Measurements from ENCODE around the gene SYCE1L. TPM values are rescaled to one million over a fixed set of nuclear protein-coding genes. Genes with fewer than 3 reads are reported as not detected.

Gene SYCE1L
- total and polyA plus RNA-seq, 4 donors: 0.51 to 0.69 TPM; not detected in 2

DNA sequence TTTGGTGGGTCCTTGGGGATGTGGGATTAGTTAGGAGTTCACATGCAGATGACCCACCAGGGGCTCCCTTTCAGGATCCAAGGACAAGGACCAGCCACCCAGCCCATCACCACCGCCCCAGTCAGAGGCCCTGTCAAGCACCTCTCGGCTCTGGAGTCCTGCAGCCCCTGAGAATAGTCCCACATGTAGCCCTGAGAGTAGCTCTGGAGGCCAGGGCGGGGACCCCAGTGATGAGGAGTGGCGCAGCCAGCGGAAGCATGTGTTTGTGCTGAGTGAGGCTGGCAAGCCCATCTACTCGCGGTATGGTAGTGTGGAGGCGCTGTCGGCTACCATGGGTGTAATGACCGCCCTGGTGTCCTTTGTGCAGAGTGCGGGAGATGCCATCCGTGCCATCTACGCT, 5.8 kb upstream of the SYCE1L start:
- DNase-seq (ENCODE audit: low spot score): no peak
- Histone ChIP-seq H3K36me3 (ENCODE audit: control insufficient read depth in 4 of 4, insufficient read depth in 3 of 4, low read depth in 1 of 4, low read length in 3 of 4) (peaks cover 18 to 45% (median 29%) of the 10 kb centered on the region in 4 donors), H3K9ac (ENCODE audit: low read depth in 1 of 2, low read length in 2 of 2) (no peak overlapping the region), H3K4me1 (ENCODE audit: control insufficient read depth in 4 of 4, insufficient read depth in 4 of 4, low read length in 3 of 4) (peaks cover 0 to 9% (median 5%) of the 10 kb centered on the region in 4 donors), H3K9me3 (ENCODE audit: control insufficient read depth in 4 of 4, low read length in 3 of 4) (no peaks in the 10 kb centered on the region), H3K4me3 (ENCODE audit: low read depth in 1 of 3, low read length in 3 of 3) (no peak overlapping the region), H3K27ac (ENCODE audit: low read depth in 1 of 2, low read length in 2 of 2) (no peak overlapping the region), H3K27me3 (ENCODE audit: control insufficient read depth in 4 of 4, insufficient read depth in 4 of 4, low read length in 3 of 4) (no peaks in the 10 kb centered on the region)
- TF ChIP-seq, protein P1, sequence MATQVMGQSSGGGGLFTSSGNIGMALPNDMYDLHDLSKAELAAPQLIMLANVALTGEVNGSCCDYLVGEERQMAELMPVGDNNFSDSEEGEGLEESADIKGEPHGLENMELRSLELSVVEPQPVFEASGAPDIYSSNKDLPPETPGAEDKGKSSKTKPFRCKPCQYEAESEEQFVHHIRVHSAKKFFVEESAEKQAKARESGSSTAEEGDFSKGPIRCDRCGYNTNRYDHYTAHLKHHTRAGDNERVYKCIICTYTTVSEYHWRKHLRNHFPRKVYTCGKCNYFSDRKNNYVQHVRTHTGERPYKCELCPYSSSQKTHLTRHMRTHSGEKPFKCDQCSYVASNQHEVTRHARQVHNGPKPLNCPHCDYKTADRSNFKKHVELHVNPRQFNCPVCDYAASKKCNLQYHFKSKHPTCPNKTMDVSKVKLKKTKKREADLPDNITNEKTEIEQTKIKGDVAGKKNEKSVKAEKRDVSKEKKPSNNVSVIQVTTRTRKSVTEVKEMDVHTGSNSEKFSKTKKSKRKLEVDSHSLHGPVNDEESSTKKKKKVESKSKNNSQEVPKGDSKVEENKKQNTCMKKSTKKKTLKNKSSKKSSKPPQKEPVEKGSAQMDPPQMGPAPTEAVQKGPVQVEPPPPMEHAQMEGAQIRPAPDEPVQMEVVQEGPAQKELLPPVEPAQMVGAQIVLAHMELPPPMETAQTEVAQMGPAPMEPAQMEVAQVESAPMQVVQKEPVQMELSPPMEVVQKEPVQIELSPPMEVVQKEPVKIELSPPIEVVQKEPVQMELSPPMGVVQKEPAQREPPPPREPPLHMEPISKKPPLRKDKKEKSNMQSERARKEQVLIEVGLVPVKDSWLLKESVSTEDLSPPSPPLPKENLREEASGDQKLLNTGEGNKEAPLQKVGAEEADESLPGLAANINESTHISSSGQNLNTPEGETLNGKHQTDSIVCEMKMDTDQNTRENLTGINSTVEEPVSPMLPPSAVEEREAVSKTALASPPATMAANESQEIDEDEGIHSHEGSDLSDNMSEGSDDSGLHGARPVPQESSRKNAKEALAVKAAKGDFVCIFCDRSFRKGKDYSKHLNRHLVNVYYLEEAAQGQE (IDR thresholded peaks at IDR 0.05): no peak
- TF ChIP-seq, protein P2, sequence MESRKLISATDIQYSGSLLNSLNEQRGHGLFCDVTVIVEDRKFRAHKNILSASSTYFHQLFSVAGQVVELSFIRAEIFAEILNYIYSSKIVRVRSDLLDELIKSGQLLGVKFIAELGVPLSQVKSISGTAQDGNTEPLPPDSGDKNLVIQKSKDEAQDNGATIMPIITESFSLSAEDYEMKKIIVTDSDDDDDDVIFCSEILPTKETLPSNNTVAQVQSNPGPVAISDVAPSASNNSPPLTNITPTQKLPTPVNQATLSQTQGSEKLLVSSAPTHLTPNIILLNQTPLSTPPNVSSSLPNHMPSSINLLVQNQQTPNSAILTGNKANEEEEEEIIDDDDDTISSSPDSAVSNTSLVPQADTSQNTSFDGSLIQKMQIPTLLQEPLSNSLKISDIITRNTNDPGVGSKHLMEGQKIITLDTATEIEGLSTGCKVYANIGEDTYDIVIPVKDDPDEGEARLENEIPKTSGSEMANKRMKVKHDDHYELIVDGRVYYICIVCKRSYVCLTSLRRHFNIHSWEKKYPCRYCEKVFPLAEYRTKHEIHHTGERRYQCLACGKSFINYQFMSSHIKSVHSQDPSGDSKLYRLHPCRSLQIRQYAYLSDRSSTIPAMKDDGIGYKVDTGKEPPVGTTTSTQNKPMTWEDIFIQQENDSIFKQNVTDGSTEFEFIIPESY (IDR thresholded peaks at IDR 0.05): no peak
- TF ChIP-seq HNF4A (conservative IDR thresholded peaks at IDR 0.05) (no peak), FOXA2 (IDR thresholded peaks at IDR 0.05) (no peak), EGR1 (IDR thresholded peaks at IDR 0.05; ENCODE audit: low read depth in 2 of 2) (no peak)
- TF ChIP-seq, protein P3, sequence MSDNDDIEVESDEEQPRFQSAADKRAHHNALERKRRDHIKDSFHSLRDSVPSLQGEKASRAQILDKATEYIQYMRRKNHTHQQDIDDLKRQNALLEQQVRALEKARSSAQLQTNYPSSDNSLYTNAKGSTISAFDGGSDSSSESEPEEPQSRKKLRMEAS (IDR thresholded peaks at IDR 0.05): no peak
- 99% methylated on average over 13 of the region's 13 CpGs for WGBS

DNA sequence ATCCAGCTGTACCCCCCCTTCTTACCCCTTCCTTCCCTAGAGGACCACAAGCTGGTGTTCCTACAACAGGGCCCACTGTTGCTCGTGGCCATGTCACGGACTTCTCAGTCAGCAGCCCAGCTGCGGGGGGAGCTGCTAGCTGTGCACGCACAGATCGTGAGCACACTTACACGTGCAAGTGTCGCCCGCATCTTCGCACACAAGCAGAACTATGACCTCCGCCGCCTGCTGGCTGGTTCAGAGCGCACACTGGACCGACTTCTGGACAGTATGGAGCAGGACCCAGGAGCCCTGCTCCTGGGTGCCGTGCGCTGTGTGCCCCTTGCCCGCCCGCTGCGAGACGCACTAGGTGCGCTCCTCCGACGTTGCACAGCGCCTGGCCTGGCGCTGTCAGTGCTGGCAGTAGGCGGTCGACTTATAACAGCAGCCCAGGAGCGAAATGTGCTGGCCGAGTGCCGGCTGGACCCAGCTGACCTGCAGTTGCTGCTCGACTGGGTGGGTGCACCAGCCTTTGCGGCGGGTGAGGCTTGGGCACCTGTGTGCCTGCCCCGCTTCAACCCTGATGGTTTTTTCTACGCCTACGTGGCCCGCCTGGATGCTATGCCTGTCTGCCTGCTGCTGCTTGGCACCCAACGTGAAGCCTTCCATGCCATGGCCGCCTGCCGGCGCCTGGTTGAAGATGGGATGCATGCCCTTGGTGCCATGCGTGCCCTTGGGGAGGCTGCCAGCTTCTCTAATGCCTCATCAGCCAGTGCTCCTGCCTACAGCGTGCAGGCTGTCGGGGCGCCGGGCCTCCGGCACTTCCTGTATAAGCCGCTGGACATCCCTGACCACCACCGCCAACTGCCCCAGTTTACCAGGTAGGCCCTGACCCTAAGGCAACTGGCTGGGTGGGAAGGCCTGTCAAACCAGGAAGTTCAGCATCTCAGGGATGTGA, 4.6 kb upstream of the SYCE1L start:
- no peaks in the 10 kb centered on the region for H3K9me3 ChIP-seq (ENCODE audit: control insufficient read depth in 4 of 4, low read length in 3 of 4)
- peaks cover 0 to 9% (median 5%) of the 10 kb centered on the region in 4 donors for H3K4me1 ChIP-seq (ENCODE audit: control insufficient read depth in 4 of 4, insufficient read depth in 4 of 4, low read length in 3 of 4)
- no peak for DNase-seq (ENCODE audit: low spot score)
- H3K9ac ChIP-seq (ENCODE audit: low read depth in 1 of 2, low read length in 2 of 2): no peak overlapping the region
- TF ChIP-seq EGR1 (IDR thresholded peaks at IDR 0.05; ENCODE audit: low read depth in 2 of 2) (no peak), YY1 (IDR thresholded peaks at IDR 0.05) (no peak), HNF4A (conservative IDR thresholded peaks at IDR 0.05) (no peak), RXRA (IDR thresholded peaks at IDR 0.05) (no peak)
- H3K27me3 ChIP-seq (ENCODE audit: control insufficient read depth in 4 of 4, insufficient read depth in 4 of 4, low read length in 3 of 4): no peaks in the 10 kb centered on the region
- WGBS: 98% methylated on average over 48 of the region's 48 CpGs
- peaks cover 21 to 56% (median 38%) of the 10 kb centered on the region in 4 donors for H3K36me3 ChIP-seq (ENCODE audit: control insufficient read depth in 4 of 4, insufficient read depth in 3 of 4, low read depth in 1 of 4, low read length in 3 of 4)
- H3K4me3 ChIP-seq (ENCODE audit: low read depth in 1 of 3, low read length in 3 of 3): no peak overlapping the region
- no peak overlapping the region for H3K27ac ChIP-seq (ENCODE audit: low read depth in 1 of 2, low read length in 2 of 2)

DNA sequence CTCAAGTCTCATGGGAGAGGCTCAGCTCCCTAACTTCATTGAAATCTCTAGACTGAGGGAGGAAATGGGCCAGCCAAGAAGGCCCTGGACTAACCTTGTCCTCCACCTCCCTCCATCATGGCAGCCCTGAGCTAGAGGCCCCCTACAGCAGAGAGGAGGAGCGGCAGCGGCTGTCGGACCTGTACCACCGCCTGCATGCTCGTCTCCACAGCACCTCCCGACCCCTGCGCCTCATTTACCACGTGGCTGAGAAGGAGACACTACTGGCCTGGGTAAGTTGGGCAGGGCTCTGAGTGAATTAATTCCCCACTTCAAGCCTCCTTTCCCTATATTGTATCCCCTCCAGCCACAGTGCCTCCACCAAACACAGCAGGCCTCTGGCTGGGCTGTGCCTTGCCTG, 3.8 kb upstream of the SYCE1L start:
- Histone ChIP-seq H3K27me3 (ENCODE audit: control insufficient read depth in 4 of 4, insufficient read depth in 4 of 4, low read length in 3 of 4) (no peaks in the 10 kb centered on the region), H3K9me3 (ENCODE audit: control insufficient read depth in 4 of 4, low read length in 3 of 4) (no peaks in the 10 kb centered on the region), H3K4me3 (ENCODE audit: low read depth in 1 of 3, low read length in 3 of 3) (no peak overlapping the region), H3K27ac (ENCODE audit: low read depth in 1 of 2, low read length in 2 of 2) (no peak overlapping the region), H3K4me1 (ENCODE audit: control insufficient read depth in 4 of 4, insufficient read depth in 4 of 4, low read length in 3 of 4) (peaks cover 0 to 9% (median 4%) of the 10 kb centered on the region in 4 donors), H3K9ac (ENCODE audit: low read depth in 1 of 2, low read length in 2 of 2) (no peak overlapping the region), H3K36me3 (ENCODE audit: control insufficient read depth in 4 of 4, insufficient read depth in 3 of 4, low read depth in 1 of 4, low read length in 3 of 4) (peaks cover 21 to 58% (median 38%) of the 10 kb centered on the region in 4 donors)
- WGBS: 92% methylated on average over 8 of the region's 8 CpGs
- DNase-seq (ENCODE audit: low spot score): no peak
- TF ChIP-seq HNF4A (conservative IDR thresholded peaks at IDR 0.05) (no peak), RXRA (IDR thresholded peaks at IDR 0.05) (no peak), GABPA (IDR thresholded peaks at IDR 0.05 in 1 of 2, conservative IDR thresholded peaks at IDR 0.05 in 1 of 2) (no peak), FOXA2 (IDR thresholded peaks at IDR 0.05) (no peak), NR2F2 (IDR thresholded peaks at IDR 0.05) (no peak), HNF4G (IDR thresholded peaks at IDR 0.05) (no peak), YY1 (IDR thresholded peaks at IDR 0.05) (no peak), JUND (IDR thresholded peaks at IDR 0.05) (no peak), SP1 (IDR thresholded peaks at IDR 0.05) (no peak), RAD21 (IDR thresholded peaks at IDR 0.05) (no peak), EGR1 (IDR thresholded peaks at IDR 0.05; ENCODE audit: low read depth in 2 of 2) (no peak), TAF1 (conservative IDR thresholded peaks at IDR 0.05) (no peak)
- TF ChIP-seq, protein P3 (IDR thresholded peaks at IDR 0.05): no peak
- TF ChIP-seq, protein P1 (IDR thresholded peaks at IDR 0.05): no peak
